Fibroblast of mammary gland (primary cell): ENCODE data around the gene HUS1.

ENCODE experiments used
- DNase-seq: peaks from one replicate; pipeline ENCODE4 v3.0.0-alpha.2; 2010; ENCODE audit warnings: low read depth
- H3K4me3 ChIP-seq: 2 replicates; pipeline ENCODE4 v1.5.1; 2011; ENCODE audit warnings: low read depth, mild to moderate bottlenecking, low read length, moderate library complexity; ENCODE audit not compliant: control insufficient read depth
- CTCF ChIP-seq: conservative IDR thresholded peaks from 2 replicates; pipeline ENCODE4 v1.5.1; 2011; ENCODE audit warnings: low read depth, low read length, inconsistent platforms; ENCODE audit not compliant: control insufficient read depth, insufficient read depth

The HUS1 gene

DNA sequence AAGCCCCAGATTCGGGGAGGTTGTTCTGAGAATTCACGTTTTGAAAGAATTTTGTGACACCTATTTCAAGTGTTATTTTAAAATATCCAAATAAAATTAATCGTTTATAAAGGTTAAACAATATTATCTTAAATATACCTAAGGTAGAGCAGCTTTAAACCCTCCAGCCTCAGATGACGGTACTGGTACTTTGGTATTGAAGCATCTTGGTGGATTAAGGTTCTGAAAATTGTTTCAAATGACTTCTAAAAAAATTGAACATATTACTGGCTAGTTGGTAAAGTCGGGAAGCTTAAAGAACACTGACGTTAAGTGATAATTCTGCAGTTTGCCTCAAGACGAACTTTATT is 392 bp upstream of the HUS1 start:
- no peak for DNase-seq
- no peak for TF ChIP-seq CTCF

GRCh38 chr7:47978790-47979144 is 648 bp downstream of the HUS1 start:
- peak overlapping the region; percentile 92 for H3K4me3 ChIP-seq
- DNase-seq: no peak
- TF ChIP-seq CTCF: no peak

More for the DNA sequence above, 392 bp upstream of the HUS1 start:
- H3K4me3 ChIP-seq: peak overlapping the region; percentile 92

DNA sequence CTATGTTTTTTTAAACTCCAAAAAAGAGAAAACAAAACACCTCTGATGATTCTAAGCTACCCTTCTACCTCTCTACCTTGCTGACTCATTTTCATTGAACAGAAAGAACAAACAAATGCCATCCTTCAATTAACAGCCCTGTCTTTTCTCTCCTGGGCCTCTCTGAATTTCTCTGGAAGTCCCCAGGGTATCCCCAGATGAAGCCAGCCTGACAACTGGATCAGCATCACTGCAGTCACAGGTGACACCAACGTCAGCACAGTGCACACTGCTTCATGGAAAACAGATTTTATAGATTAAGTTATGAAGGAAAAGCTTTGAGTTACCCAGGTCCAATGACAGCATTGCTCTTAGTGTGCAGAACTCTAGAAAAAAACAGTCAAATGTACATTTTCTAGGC is 5.7 kb downstream of the HUS1 start:
- no peak overlapping the region for H3K4me3 ChIP-seq
- no peak for TF ChIP-seq CTCF
- DNase-seq: no peak

DNA sequence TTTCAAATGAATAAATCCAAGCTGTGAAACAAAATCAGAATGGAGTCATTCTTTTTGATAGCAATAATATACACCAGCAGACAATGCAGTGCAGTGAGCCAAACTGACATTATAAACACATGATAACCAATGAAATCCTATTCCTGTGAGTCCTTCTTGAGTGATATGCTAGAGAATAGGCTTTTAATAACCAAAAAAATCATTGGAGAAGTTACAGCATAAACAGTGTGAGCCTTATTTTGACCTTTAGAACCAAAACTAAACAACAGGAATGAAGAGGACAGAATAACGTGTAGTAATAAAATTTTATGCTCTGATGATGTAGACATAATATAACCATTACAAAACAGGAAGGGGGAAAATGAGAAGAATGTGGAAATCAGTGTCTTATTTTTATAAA is 8.7 kb downstream of the HUS1 start:
- DNase-seq: no peak

GRCh38 chr7:47968847-47969774 is 10.3 kb downstream of the HUS1 start:
- DNase-seq: peak; percentile 64
- no peak overlapping the region for H3K4me3 ChIP-seq
- peak; percentile 94 for TF ChIP-seq CTCF

More for the DNA sequence above, 8.7 kb downstream of the HUS1 start:
- no peak for TF ChIP-seq CTCF
- no peak overlapping the region for H3K4me3 ChIP-seq

GRCh38 chr7:47967708-47968107 is 11.7 kb downstream of the HUS1 start:
- no peak for TF ChIP-seq CTCF
- no peak for DNase-seq
- H3K4me3 ChIP-seq: no peak overlapping the region
